Mesenchymal stem cell (in vitro differentiated cells and primary cell): ENCODE data around the gene GET4.

Experiments used
- DNase-seq: peaks from one replicate; pipeline ENCODE4 v3.0.0-alpha.2; 2013
- H2AFZ ChIP-seq: one replicate; pipeline ENCODE4 v1.6.1; 2013; ENCODE audit warnings: low read depth, mild to moderate bottlenecking, control low read depth, inconsistent platforms, low read length, moderate library complexity
- H2AK5ac ChIP-seq: 2 replicates; pipeline ENCODE4 v1.6.1; 2013; ENCODE audit warnings: low read length, moderate library complexity, mild to moderate bottlenecking, inconsistent platforms; ENCODE audit not compliant: severe bottlenecking
- H2BK120ac ChIP-seq: one replicate; pipeline ENCODE4 v1.6.1; 2013; ENCODE audit warnings: low read depth, mild to moderate bottlenecking, inconsistent platforms, low read length, moderate library complexity
- H2BK12ac ChIP-seq, 2 experiments: one replicate each; pipeline ENCODE4 v1.6.1; 2013; ENCODE audit warnings: inconsistent platforms in 2 of 2, low read length in 2 of 2, mild to moderate bottlenecking in 2 of 2, moderate library complexity in 2 of 2, control low read depth in 1 of 2
- H2BK15ac ChIP-seq: one replicate; pipeline ENCODE4 v1.6.1; 2013; ENCODE audit warnings: mild to moderate bottlenecking, low read depth, inconsistent platforms; ENCODE audit not compliant: poor library complexity, severe bottlenecking
- H2BK5ac ChIP-seq: 2 replicates; pipeline ENCODE4 v1.6.1; 2013; ENCODE audit warnings: low read depth, mild to moderate bottlenecking, low read length, control low read depth, inconsistent platforms; ENCODE audit not compliant: poor library complexity, severe bottlenecking
- H3K14ac ChIP-seq, 2 experiments: one replicate each; pipeline ENCODE4 v1.6.1; 2013; ENCODE audit warnings: inconsistent platforms in 2 of 2, low read length in 2 of 2, control low read depth in 1 of 2, mild to moderate bottlenecking in 1 of 2, moderate library complexity in 1 of 2
- H3K18ac ChIP-seq, 2 experiments: one replicate each; pipeline ENCODE4 v1.6.1; 2013; ENCODE audit warnings: inconsistent platforms in 2 of 2, low read length in 2 of 2, control low read depth in 1 of 2, low read depth in 1 of 2, mild to moderate bottlenecking in 1 of 2
- H3K23ac ChIP-seq, 2 experiments: one replicate each; pipeline ENCODE4 v1.6.1; 2013; ENCODE audit warnings: inconsistent platforms in 2 of 2, low read length in 2 of 2, mild to moderate bottlenecking in 2 of 2, moderate library complexity in 2 of 2, control low read depth in 1 of 2
- H3K27ac ChIP-seq: 2 replicates; pipeline ENCODE4 v1.5.1; 2013; ENCODE audit warnings: mild to moderate bottlenecking, moderate library complexity, low read length, control low read depth, inconsistent platforms; ENCODE audit not compliant: poor library complexity, severe bottlenecking
- H3K27me3 ChIP-seq, 2 experiments: 2 replicates each; pipeline versions ENCODE4 v1.6.1 to v1.7.0; 2013; ENCODE audit warnings: low read length in 2 of 2, mild to moderate bottlenecking in 2 of 2, moderate library complexity in 2 of 2, control low read depth in 1 of 2, inconsistent platforms in 1 of 2; ENCODE audit not compliant: control insufficient read depth in 1 of 2, insufficient read depth in 1 of 2
- H3K36me3 ChIP-seq, 2 experiments: 2 replicates each; pipeline versions ENCODE4 v1.6.1 to v1.7.0; 2013; ENCODE audit warnings: low read length in 2 of 2, control low read depth in 1 of 2, inconsistent platforms in 1 of 2, low read depth in 1 of 2, mild to moderate bottlenecking in 1 of 2; ENCODE audit not compliant: insufficient read depth in 2 of 2, control insufficient read depth in 1 of 2
- H3K4ac ChIP-seq, 2 experiments: one replicate each; pipeline ENCODE4 v1.6.1; 2013; ENCODE audit warnings: inconsistent platforms in 2 of 2, low read length in 2 of 2, mild to moderate bottlenecking in 2 of 2, moderate library complexity in 2 of 2, control low read depth in 1 of 2, low read depth in 1 of 2
- H3K4me1 ChIP-seq: 2 replicates; pipeline ENCODE4 v1.6.1; 2013; ENCODE audit warnings: low read depth, low read length, control low read depth; ENCODE audit not compliant: control insufficient read depth, insufficient read depth
- H3K4me2 ChIP-seq: 2 replicates; pipeline ENCODE4 v1.6.1; 2013; ENCODE audit warnings: low read length, mild to moderate bottlenecking, inconsistent platforms; ENCODE audit not compliant: poor library complexity, severe bottlenecking
- H3K4me3 ChIP-seq, 2 experiments: 2 replicates each; pipeline versions ENCODE4 v1.5.1 to v1.7.0; 2013; ENCODE audit warnings: low read length in 2 of 2, mild to moderate bottlenecking in 2 of 2, control low read depth in 1 of 2, low read depth in 1 of 2; ENCODE audit not compliant: insufficient read depth in 1 of 2
- H3K79me1 ChIP-seq: replicated peaks from 2 replicates; pipeline ENCODE4 v1.6.1; 2013; ENCODE audit warnings: mild to moderate bottlenecking, control low read depth, low read length, inconsistent platforms; ENCODE audit not compliant: poor library complexity, severe bottlenecking
- H3K9ac ChIP-seq: 2 replicates; pipeline ENCODE4 v1.7.0; 2013; ENCODE audit warnings: mild to moderate bottlenecking, low read length, moderate library complexity
- H3K9me3 ChIP-seq: 2 replicates; pipeline ENCODE4 v1.7.0; 2013; ENCODE audit warnings: mild to moderate bottlenecking, low read length; ENCODE audit not compliant: control insufficient read depth
- H4K8ac ChIP-seq: one replicate; pipeline ENCODE4 v1.6.1; 2013; ENCODE audit warnings: inconsistent platforms, mild to moderate bottlenecking, low read length, moderate library complexity
- H4K91ac ChIP-seq: one replicate; pipeline ENCODE4 v1.6.1; 2013; ENCODE audit warnings: mild to moderate bottlenecking, low read length, inconsistent platforms
- WGBS: methylation state at CpG from one replicate; pipeline ENCODE4 v1.1.7; 2013; ENCODE audit warnings: mixed read lengths; 5-methylcytosine and 5-hydroxymethylcytosine counted together

GET4 gene

GRCh38 chr7:859359-860030 lies 16.9 kb upstream of the GET4 start:
- Histone ChIP-seq H3K23ac (no peak overlapping the region), H3K14ac (no peak overlapping the region), H2BK15ac (no peak overlapping the region), H2BK5ac (no peak overlapping the region), H2BK120ac (no peak overlapping the region), H2BK12ac (no peak overlapping the region), H3K27ac (no peak overlapping the region), H3K79me1 (peaks cover 35% of the 10 kb centered on the region), H3K18ac (no peak overlapping the region), H4K91ac (no peak overlapping the region), H2AFZ (no peak overlapping the region), H3K27me3 (no peaks in the 10 kb centered on the region), H3K36me3 (peaks cover 78 to 95% of the 10 kb centered on the region in 2 experiments), H3K4ac (no peak overlapping the region), H3K9ac (no peak overlapping the region), H3K4me1 (peaks cover 8% of the 10 kb centered on the region), H3K4me2 (no peak overlapping the region), H2AK5ac (no peak overlapping the region), H3K4me3 (no peak overlapping the region), H4K8ac (no peak overlapping the region), H3K9me3 (no peaks in the 10 kb centered on the region)
- 87% methylated on average over 14 of the region's 16 CpGs for whole genome bisulfite sequencing
- DNase-seq = no peak

DNA sequence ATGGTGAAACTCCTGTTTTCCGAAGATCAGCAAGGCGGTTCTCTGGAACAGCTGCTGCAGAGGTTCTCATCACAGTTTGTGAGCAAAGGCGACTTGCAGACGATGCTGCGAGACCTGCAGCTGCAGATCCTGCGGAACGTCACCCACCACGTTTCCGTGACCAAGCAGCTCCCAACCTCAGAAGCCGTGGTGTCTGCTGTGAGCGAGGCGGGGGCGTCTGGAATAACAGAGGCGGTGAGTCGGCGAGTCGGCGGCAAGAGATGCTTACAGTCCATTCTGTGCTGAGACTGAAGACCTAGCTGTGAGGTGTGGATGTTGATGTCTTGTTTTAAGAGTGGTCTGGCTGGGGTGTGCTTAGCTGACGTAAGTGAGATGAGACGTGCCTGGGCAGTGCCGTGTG lies 16.2 kb upstream of the GET4 start:
- no peak overlapping the region for H3K27ac ChIP-seq
- no peak overlapping the region for H3K4me3 ChIP-seq
- no peak overlapping the region for H2BK120ac ChIP-seq
- H3K23ac ChIP-seq = no peak overlapping the region
- H3K79me1 ChIP-seq = peaks cover 35% of the 10 kb centered on the region
- no peak for DNase-seq
- H3K4me1 ChIP-seq = peaks cover 8% of the 10 kb centered on the region
- H4K91ac ChIP-seq = no peak overlapping the region
- no peak overlapping the region for H2BK5ac ChIP-seq
- H4K8ac ChIP-seq = no peak overlapping the region
- H3K36me3 ChIP-seq = peaks cover 79 to 94% of the 10 kb centered on the region in 2 experiments
- H2AK5ac ChIP-seq = no peak overlapping the region
- no peak overlapping the region for H2AFZ ChIP-seq
- no peak overlapping the region for H2BK15ac ChIP-seq
- WGBS = 97% methylated on average over 21 of the region's 21 CpGs
- H3K9me3 ChIP-seq = no peaks in the 10 kb centered on the region
- no peaks in the 10 kb centered on the region for H3K27me3 ChIP-seq
- H3K9ac ChIP-seq = no peak overlapping the region
- H3K18ac ChIP-seq = no peak overlapping the region
- no peak overlapping the region for H2BK12ac ChIP-seq
- no peak overlapping the region for H3K4me2 ChIP-seq
- H3K14ac ChIP-seq = no peak overlapping the region
- no peak overlapping the region for H3K4ac ChIP-seq

GRCh38 chr7:861222-861621 lies 15.1 kb upstream of the GET4 start:
- H3K9ac ChIP-seq = no peak overlapping the region
- no peak overlapping the region for H3K18ac ChIP-seq
- no peak for DNase-seq
- H2BK12ac ChIP-seq = no peak overlapping the region
- peaks cover 38% of the 10 kb centered on the region for H3K79me1 ChIP-seq
- H3K9me3 ChIP-seq = no peaks in the 10 kb centered on the region
- no peak overlapping the region for H3K14ac ChIP-seq
- H2AFZ ChIP-seq = no peak overlapping the region
- H4K91ac ChIP-seq = no peak overlapping the region
- no peak overlapping the region for H2BK15ac ChIP-seq
- no peak overlapping the region for H3K4me3 ChIP-seq
- H3K4me1 ChIP-seq = peaks cover 5% of the 10 kb centered on the region
- H3K36me3 ChIP-seq = peaks cover 80 to 94% of the 10 kb centered on the region in 2 experiments
- no peak overlapping the region for H2BK5ac ChIP-seq
- H3K4ac ChIP-seq = no peak overlapping the region
- no peak overlapping the region for H3K27ac ChIP-seq
- 98% methylated on average over 9 of the region's 9 CpGs for WGBS
- H4K8ac ChIP-seq = no peak overlapping the region
- H3K23ac ChIP-seq = no peak overlapping the region
- H3K27me3 ChIP-seq = no peaks in the 10 kb centered on the region
- no peak overlapping the region for H2AK5ac ChIP-seq
- no peak overlapping the region for H3K4me2 ChIP-seq
- H2BK120ac ChIP-seq = no peak overlapping the region

- Histone ChIP-seq H3K27me3 (no peaks in the 10 kb centered on the region), H4K8ac (no peak overlapping the region), H4K91ac (no peak overlapping the region), H2BK15ac (no peak overlapping the region), H2BK120ac (no peak overlapping the region), H3K23ac (no peak overlapping the region), H2AFZ (no peak overlapping the region), H2BK12ac (no peak overlapping the region), H3K9me3 (no peaks in the 10 kb centered on the region), H2AK5ac (no peak overlapping the region), H3K36me3 (peaks cover 78 to 91% of the 10 kb centered on the region in 2 experiments), H3K4me2 (no peak overlapping the region), H3K79me1 (peaks cover 31% of the 10 kb centered on the region), H3K14ac (no peak overlapping the region), H2BK5ac (no peak overlapping the region), H3K27ac (no peak overlapping the region), H3K4me3 (no peak overlapping the region), H3K4ac (no peak overlapping the region), H3K9ac (no peak overlapping the region), H3K4me1 (peaks cover 1% of the 10 kb centered on the region), H3K18ac (no peak overlapping the region)
- no peak for DNase-seq
- 92% methylated on average over 5 of the region's 6 CpGs for WGBS
Measured at GRCh38 chr7:862157-862556, 14.2 kb upstream of the GET4 start.
